Psoas muscle (tissue), 8 donors: Measurements from ENCODE around the gene SLC44A1. TPM values are rescaled to one million over a fixed set of nuclear protein-coding genes. Genes with fewer than 3 reads are reported as not detected.

Source experiments
- ATAC-seq, 4 donors: fragments of 200-7000 bp; cut with Tn5 transposase; one replicate each; pipeline ENCODE4 v1.9.1; 2020; ENCODE audit warnings: moderate library complexity in 3 of 4, mild to moderate bottlenecking in 2 of 4
- DNase-seq, 2 donors: peaks; one replicate each; pipeline ENCODE4 v3.0.0-alpha.2; 2020
- H3K27ac ChIP-seq: fragments of 200-600 bp; one replicate; pipeline ENCODE4 v1.8.0; 2022
- H3K27me3 ChIP-seq, 3 donors: fragments of 200-600 bp in 1 of 3; one replicate each; pipeline versions ENCODE4 v1.6.1 to v1.8.0; 2013 to 2022; ENCODE audit warnings: low read length in 2 of 3, mild to moderate bottlenecking in 2 of 3, moderate library complexity in 1 of 3; ENCODE audit not compliant: insufficient read depth in 3 of 3
- H3K36me3 ChIP-seq, 2 donors: fragments of 200-600 bp in 1 of 2; one replicate each; pipeline versions ENCODE4 v1.6.1 to v1.8.0; 2013 to 2022; ENCODE audit warnings: low read depth in 1 of 2, mild to moderate bottlenecking in 1 of 2, moderate library complexity in 1 of 2; ENCODE audit not compliant: insufficient read depth in 1 of 2
- H3K4me1 ChIP-seq: fragments of 200-600 bp; one replicate; pipeline ENCODE4 v1.8.0; 2022
- H3K4me3 ChIP-seq: fragments of 200-600 bp; one replicate; pipeline ENCODE4 v1.8.0; 2022; ENCODE audit warnings: mild to moderate bottlenecking
- H3K9me3 ChIP-seq: fragments of 200-600 bp; one replicate; pipeline ENCODE4 v1.8.0; 2022
- CTCF ChIP-seq: fragments of 200-600 bp; IDR thresholded peaks from one replicate; pipeline ENCODE4 v1.8.0; 2022; ENCODE audit warnings: antibody characterized with exemption
- WGBS, 3 donors: extraction: QIAGEN DNeasy Blood & Tissue Kit; methylation state at CpG; one replicate each; pipeline versions ENCODE4 v1.1.6 to v1.1.7; 2013; 5-methylcytosine and 5-hydroxymethylcytosine counted together
- intact Hi-C, 2 donors: fragments of 100-400 bp; cut with DNase I; formaldehyde crosslinking; loops; one replicate each; pipeline versions ENCODE4 v1.11.0 to v1.14.2; 2022
- polyA plus RNA-seq, 3 donors: library from polyadenylated mRNA; stranded (reverse); fragments of 200-250 nt; gene quantifications; one replicate each; pipeline ENCODE4 v1.2.3, GENCODE V29; 2013
- total RNA-seq, 4 donors: library from RNA; stranded (reverse); fragmentation: NEBNext Ultra II Directional in 2 of 4; extraction: Animal tissue kit (Norgen Biotek cat#: 25700) in 2 of 4; gene quantifications; one replicate each; pipeline versions ENCODE4 v1.2.1 to v1.2.4, GENCODE V29; 2021 to 2023
- donor health status: healthy with polysubstance abuse.
- donor health status: DM: no; HTN: no; CAD: no; lungs with moderate emphysema.
- donor health status: Bipolar disorder and iron deficiency.
- donor health status: healthy.
- donor health status: DM: yes; HTN: yes; CAD: no.
- donor health status: DM: no; HTN: no; CAD: no.
- donor health status: DM: no; HTN: no; CAD: no.
- donor health status: DM: yes; HTN: yes; CAD: no.

Gene SLC44A1
- total and polyA plus RNA-seq, 7 donors = 3.3 to 18.9 (median 7.0) TPM

- Histone ChIP-seq H3K4me1 (no peaks in the 10 kb centered on the region), H3K27me3 (no peaks in the 10 kb centered on the region), H3K27ac (no peak overlapping the region), H3K4me3 (no peak overlapping the region), H3K36me3 (peaks cover 4 to 21% of the 10 kb centered on the region in 2 donors), H3K9me3 (no peaks in the 10 kb centered on the region)
- no peak for DNase-seq
- intact Hi-C loops = no loop called here
- TF ChIP-seq CTCF = no peak
- 96 to 99% (median 98%) methylated on average over 2 of the region's 2 CpGs for WGBS, 3 donors
- no peak for ATAC-seq
These were observed 239.8 kb downstream of the SLC44A1 start for GRCh38 chr9:105484226-105484625.

- ATAC-seq (no peak), DNase-seq (no peak)
- Histone ChIP-seq H3K4me1 (no peaks in the 10 kb centered on the region), H3K36me3 (peaks cover 4 to 21% of the 10 kb centered on the region in 2 donors), H3K4me3 (no peak overlapping the region), H3K9me3 (no peaks in the 10 kb centered on the region), H3K27me3 (no peaks in the 10 kb centered on the region), H3K27ac (no peak overlapping the region)
- TF ChIP-seq CTCF = no peak
- intact Hi-C loops = no loop called here
These were observed 240.7 kb downstream of the SLC44A1 start for GRCh38 chr9:105485131-105485530.

Other genes starting within 250 kb of the SLC44A1 start
- 10 to 100 TPM; 17.0 to 28.6 (median 21.7) TPM for gene FSD1L, start 203.4 kb downstream of the SLC44A1 start, total RNA-seq
- gene FSD1L, start 203.4 kb downstream of the SLC44A1 start, polyA plus RNA-seq = 10 to 100 TPM in 1 of 3 donors, 1 to 10 TPM in 2; 5.0 to 15.7 (median 7.0) TPM